Erythroblast (primary cell): ENCODE data around the gene CHD5.

Experiments
- GATA1 ChIP-seq: IDR thresholded peaks from 2 replicates; pipeline ENCODE4 v1.6.1; 2011; ENCODE audit warnings: low read depth, mild to moderate bottlenecking, control low read depth, low read length, moderate library complexity
- POLR2A ChIP-seq: IDR thresholded peaks from 2 replicates; pipeline ENCODE4 v1.6.1; 2011; ENCODE audit warnings: mild to moderate bottlenecking, low read length

DNA sequence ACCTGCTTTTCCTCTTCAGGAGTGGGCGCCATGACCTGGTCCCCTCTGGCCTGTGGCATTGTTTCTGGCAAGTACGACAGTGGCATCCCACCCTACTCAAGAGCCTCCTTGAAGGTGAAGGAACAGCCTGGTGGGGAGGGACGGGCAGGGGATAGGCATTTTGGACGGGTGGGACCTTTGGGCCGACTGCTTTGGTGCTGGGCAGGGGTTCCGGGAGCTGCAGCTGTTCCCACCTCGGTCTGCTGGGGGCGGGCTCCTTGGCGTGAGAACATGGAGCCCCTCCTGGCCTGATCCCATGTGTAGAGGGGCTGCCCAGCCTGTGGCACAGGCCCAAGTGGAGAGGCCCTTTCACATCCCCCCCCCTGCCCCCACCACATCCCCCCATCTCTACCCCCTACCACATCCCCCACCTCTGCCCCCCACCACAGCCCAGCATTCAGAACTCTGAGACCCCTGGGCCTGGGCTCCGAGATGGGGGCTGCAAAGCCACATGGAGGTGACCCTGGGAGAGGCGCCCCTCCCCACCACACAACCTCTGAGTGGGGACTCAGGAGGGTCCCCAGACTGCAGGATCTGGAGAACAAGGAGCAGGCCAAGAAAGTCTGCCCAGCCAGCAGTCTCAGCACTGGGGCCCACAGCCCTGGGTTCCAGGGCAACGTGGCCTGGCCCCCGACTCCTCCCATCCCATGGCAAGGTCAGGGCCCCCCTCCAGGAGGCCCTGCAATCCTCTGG, 84.4 kb downstream of the CHD5 start:
- TF ChIP-seq POLR2A, result no peak
- no peak for TF ChIP-seq GATA1
